Panc1 (cell line): Measurements from ENCODE around the gene SCYGR3. TPM values are rescaled to one million over a fixed set of nuclear protein-coding genes. Genes with fewer than 3 reads are reported as not detected.

Experiments
- ATAC-seq: fragments of 200-7000 bp; cut with Tn5 transposase; 2 replicates; pipeline ENCODE4 v1.9.1; 2020; ENCODE audit warnings: mild to moderate bottlenecking, moderate library complexity
- BruUV-seq: library from RNA; stranded (reverse); fragments of 400-500 nt; replicated peaks from 2 replicates; lab custom pipeline; 2021; lab: Mats Ljungman, UMichigan
- CTCF ChIA-PET: fragments of 300-600 bp; sonication (Branson Sonifier 250); formaldehyde crosslinking; loops from one replicate; lab custom pipeline; 2022; ENCODE audit warnings: antibody characterized with exemption; lab: Charles Lee
- POLR2A ChIA-PET: fragments of 300-600 bp; sonication (Branson Sonifier 250); formaldehyde crosslinking; loops from one replicate; lab custom pipeline; 2022; ENCODE audit warnings: antibody characterized with exemption; lab: Charles Lee
- DNase-seq: peaks from one replicate; pipeline ENCODE4 v3.0.0-alpha.2; 2010; ENCODE audit warnings: low read depth, low spot score
- H3K27ac ChIP-seq: 2 replicates; pipeline ENCODE4 v1.5.1; 2011; ENCODE audit warnings: mild to moderate bottlenecking, low read length, inconsistent platforms
- H3K27me3 ChIP-seq: fragments of 200-500 bp; sonication (Bioruptor generic); 2 replicates; pipeline ENCODE4 v1.6.0; 2014; ENCODE audit warnings: low read length, inconsistent platforms; ENCODE audit not compliant: control insufficient read depth, insufficient read depth
- H3K36me3 ChIP-seq: fragments of 200-500 bp; sonication (Bioruptor generic); 2 replicates; pipeline ENCODE4 v1.5.1; 2014; ENCODE audit warnings: inconsistent platforms, mild to moderate bottlenecking, low read length, moderate library complexity; ENCODE audit not compliant: control insufficient read depth, insufficient read depth
- H3K4me1 ChIP-seq: 2 replicates; pipeline ENCODE4 v1.5.1; 2011; ENCODE audit warnings: inconsistent platforms, mild to moderate bottlenecking, low read length, moderate library complexity; ENCODE audit not compliant: control insufficient read depth, insufficient read depth
- H3K4me3 ChIP-seq, 2 experiments: 2 replicates each; pipeline ENCODE4 v1.5.1; 2011 to 2012; ENCODE audit warnings: low read depth in 2 of 2, low read length in 2 of 2, mild to moderate bottlenecking in 2 of 2, inconsistent platforms in 1 of 2, moderate library complexity in 1 of 2
- H3K9me3 ChIP-seq: fragments of 200-500 bp; sonication (Bioruptor generic); 2 replicates; pipeline ENCODE4 v1.5.1; 2014; ENCODE audit warnings: low read depth, mild to moderate bottlenecking, inconsistent platforms, low read length, moderate library complexity; ENCODE audit not compliant: control insufficient read depth, insufficient read depth
- POLR2AphosphoS5 ChIP-seq: IDR thresholded peaks from 2 replicates; pipeline ENCODE4 v1.6.1; 2012; ENCODE audit warnings: mild to moderate bottlenecking, low read depth, low read length, moderate library complexity
- SIN3A ChIP-seq: IDR thresholded peaks from 2 replicates; pipeline ENCODE4 v1.6.1; 2012; ENCODE audit warnings: low read depth, mild to moderate bottlenecking, low read length, moderate library complexity, borderline replicate concordance; ENCODE audit not compliant: insufficient read depth
- TCF7L2 ChIP-seq: IDR thresholded peaks from 2 replicates; pipeline ENCODE4 v1.6.1; 2011; ENCODE audit warnings: mild to moderate bottlenecking, low read depth, low read length, inconsistent platforms
- in situ Hi-C: cut with HindIII; loops from 2 replicates; pipeline ENCODE4 v1.10.0; 2016; ENCODE audit warnings: low sequenced_read_pairs, low pct_unique_long_range_greater_than_20kb
- intact Hi-C: fragments of 100-400 bp; cut with micrococcal nuclease; formaldehyde crosslinking; loops from one replicate; pipeline ENCODE4 v1.10.0; 2022; ENCODE audit not compliant: unreplicated experiment
- total RNA-seq: library from RNA; stranded (reverse); gene quantifications from one replicate; pipeline ENCODE4 v1.2.1, GENCODE V29; 2021; ENCODE audit not compliant: unreplicated experiment
- TF ChIP-seq, protein P1 (sequence below): fragments of 450-650 bp; IDR thresholded peaks from 2 replicates; pipeline ENCODE4 v1.5.1; 2017; ENCODE audit warnings: mild to moderate bottlenecking
- TF ChIP-seq, protein P2 (sequence below), 2 experiments: IDR thresholded peaks; 2 replicates each; pipeline ENCODE4 v1.6.1; 2011 to 2012; ENCODE audit warnings: low read depth in 2 of 2, control low read depth in 1 of 2, low read length in 1 of 2, mild to moderate bottlenecking in 1 of 2, moderate library complexity in 1 of 2; ENCODE audit not compliant: insufficient read depth in 1 of 2

The SCYGR3 gene
- total RNA-seq, 1 experiment from 2014 or later: not detected

DNA sequence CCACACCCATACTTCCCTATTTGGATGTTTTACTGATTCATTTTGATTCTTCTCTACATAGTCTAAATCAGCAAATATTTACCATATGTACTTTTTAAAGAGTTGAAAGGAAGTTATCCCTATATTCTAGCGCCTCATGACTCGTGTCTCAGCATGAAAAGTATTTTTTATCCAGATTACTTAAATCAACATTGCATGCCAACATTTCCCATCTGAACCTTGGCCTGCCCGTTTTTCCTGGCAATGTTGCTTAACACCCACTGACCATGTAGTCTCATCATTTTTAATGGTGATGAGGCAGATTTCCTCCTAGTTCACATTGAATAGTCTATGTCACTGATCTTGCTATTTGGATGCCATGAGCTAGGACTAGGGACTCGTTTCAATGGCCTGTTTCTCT lies 38.8 kb upstream of the SCYGR3 start:
- ChIA-PET POLR2A (no interaction called here), CTCF (no interaction called here)
- in situ Hi-C loops (no loop called here), intact Hi-C loops (loop anchor here (10.0 kb wide), 1 partner anchor 249 kb away; no protein-coding TSS in a partner anchor)
- H3K27me3 ChIP-seq: no peaks in the 10 kb centered on the region
- no peak for DNase-seq
- no peaks in the 10 kb centered on the region for H3K9me3 ChIP-seq
- H3K27ac ChIP-seq: no peak overlapping the region
- no peak for TF ChIP-seq SIN3A
- ATAC-seq: no peak
- BruUV-seq: no TSS peak
- H3K4me1 ChIP-seq: no peaks in the 10 kb centered on the region
- H3K4me3 ChIP-seq: no peak overlapping the region
- H3K36me3 ChIP-seq: no peaks in the 10 kb centered on the region

DNA sequence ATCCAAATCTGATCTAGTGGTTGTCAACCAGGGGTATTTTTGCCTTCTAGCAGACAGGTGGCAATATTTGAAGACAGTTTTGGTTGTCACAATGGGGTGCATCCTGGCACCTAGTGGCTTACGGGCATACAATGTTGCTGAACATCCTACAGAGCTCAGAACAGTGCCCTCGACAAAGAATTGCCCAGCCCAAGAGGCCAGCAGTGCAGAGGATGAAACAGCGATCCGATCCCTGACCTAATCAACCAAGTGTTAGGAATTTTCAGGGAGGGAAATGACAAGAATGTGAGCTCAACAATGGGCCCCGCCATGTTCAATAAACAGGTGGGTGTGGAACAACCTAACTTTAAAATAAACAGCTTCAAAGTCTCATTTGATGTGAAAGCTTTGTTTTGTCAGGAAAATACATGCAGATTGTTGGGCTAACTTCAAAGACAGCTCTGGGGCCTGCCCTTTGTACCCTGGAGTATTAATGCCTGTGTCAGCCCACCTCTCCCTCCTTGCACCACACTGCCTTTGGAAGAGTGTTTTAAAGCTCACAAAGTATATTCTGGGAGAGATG lies 29.4 kb upstream of the SCYGR3 start:
- Histone ChIP-seq H3K4me1 (no peaks in the 10 kb centered on the region), H3K4me3 (no peak overlapping the region), H3K27ac (no peak overlapping the region), H3K27me3 (no peaks in the 10 kb centered on the region), H3K36me3 (no peaks in the 10 kb centered on the region), H3K9me3 (no peaks in the 10 kb centered on the region)
- intact Hi-C loops: no loop called here
- CTCF ChIA-PET: no interaction called here
- TF ChIP-seq, protein P1, sequence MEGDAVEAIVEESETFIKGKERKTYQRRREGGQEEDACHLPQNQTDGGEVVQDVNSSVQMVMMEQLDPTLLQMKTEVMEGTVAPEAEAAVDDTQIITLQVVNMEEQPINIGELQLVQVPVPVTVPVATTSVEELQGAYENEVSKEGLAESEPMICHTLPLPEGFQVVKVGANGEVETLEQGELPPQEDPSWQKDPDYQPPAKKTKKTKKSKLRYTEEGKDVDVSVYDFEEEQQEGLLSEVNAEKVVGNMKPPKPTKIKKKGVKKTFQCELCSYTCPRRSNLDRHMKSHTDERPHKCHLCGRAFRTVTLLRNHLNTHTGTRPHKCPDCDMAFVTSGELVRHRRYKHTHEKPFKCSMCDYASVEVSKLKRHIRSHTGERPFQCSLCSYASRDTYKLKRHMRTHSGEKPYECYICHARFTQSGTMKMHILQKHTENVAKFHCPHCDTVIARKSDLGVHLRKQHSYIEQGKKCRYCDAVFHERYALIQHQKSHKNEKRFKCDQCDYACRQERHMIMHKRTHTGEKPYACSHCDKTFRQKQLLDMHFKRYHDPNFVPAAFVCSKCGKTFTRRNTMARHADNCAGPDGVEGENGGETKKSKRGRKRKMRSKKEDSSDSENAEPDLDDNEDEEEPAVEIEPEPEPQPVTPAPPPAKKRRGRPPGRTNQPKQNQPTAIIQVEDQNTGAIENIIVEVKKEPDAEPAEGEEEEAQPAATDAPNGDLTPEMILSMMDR: no peak
- TF ChIP-seq POLR2AphosphoS5: no peak
- no peak for TF ChIP-seq TCF7L2
- TF ChIP-seq, protein P2, sequence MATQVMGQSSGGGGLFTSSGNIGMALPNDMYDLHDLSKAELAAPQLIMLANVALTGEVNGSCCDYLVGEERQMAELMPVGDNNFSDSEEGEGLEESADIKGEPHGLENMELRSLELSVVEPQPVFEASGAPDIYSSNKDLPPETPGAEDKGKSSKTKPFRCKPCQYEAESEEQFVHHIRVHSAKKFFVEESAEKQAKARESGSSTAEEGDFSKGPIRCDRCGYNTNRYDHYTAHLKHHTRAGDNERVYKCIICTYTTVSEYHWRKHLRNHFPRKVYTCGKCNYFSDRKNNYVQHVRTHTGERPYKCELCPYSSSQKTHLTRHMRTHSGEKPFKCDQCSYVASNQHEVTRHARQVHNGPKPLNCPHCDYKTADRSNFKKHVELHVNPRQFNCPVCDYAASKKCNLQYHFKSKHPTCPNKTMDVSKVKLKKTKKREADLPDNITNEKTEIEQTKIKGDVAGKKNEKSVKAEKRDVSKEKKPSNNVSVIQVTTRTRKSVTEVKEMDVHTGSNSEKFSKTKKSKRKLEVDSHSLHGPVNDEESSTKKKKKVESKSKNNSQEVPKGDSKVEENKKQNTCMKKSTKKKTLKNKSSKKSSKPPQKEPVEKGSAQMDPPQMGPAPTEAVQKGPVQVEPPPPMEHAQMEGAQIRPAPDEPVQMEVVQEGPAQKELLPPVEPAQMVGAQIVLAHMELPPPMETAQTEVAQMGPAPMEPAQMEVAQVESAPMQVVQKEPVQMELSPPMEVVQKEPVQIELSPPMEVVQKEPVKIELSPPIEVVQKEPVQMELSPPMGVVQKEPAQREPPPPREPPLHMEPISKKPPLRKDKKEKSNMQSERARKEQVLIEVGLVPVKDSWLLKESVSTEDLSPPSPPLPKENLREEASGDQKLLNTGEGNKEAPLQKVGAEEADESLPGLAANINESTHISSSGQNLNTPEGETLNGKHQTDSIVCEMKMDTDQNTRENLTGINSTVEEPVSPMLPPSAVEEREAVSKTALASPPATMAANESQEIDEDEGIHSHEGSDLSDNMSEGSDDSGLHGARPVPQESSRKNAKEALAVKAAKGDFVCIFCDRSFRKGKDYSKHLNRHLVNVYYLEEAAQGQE (IDR thresholded peaks at IDR 0.05; ENCODE audit: insufficient read depth in 1 of 2, low read depth in 2 of 2, low read length in 1 of 2): no peak
- no peak for TF ChIP-seq SIN3A
- in situ Hi-C loops: no loop called here
- POLR2A ChIA-PET: no interaction called here
- no peak for DNase-seq
- ATAC-seq: no peak
- no TSS peak for BruUV-seq

DNA sequence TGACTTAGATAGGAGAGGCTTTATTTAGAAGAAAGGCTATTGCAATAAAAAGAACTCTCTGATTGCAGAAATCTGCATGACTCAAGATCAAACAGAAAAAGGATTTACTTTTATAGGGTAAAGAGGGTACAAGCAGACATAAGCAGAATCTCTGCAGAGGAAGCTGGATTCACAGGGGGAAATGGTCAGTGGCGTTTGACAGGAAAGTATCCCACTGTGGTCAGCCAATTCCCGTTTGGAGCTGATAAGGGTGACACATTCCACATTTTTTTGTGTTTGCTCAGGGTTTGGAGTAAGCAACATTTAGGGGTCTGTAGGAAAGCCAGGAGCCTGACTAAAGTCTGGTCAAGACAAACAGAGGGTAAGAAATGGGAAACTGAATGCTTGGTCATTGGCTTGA lies 28.0 kb upstream of the SCYGR3 start:
- no peak overlapping the region for H3K27ac ChIP-seq
- in situ Hi-C loops: no loop called here
- DNase-seq (no peak), ATAC-seq (no peak)
- no peaks in the 10 kb centered on the region for H3K36me3 ChIP-seq
- TF ChIP-seq POLR2AphosphoS5: no peak
- TF ChIP-seq TCF7L2: no peak
- TF ChIP-seq SIN3A: no peak
- TF ChIP-seq, protein P2 (IDR thresholded peaks at IDR 0.05; ENCODE audit: insufficient read depth in 1 of 2, low read depth in 2 of 2, low read length in 1 of 2): no peak
- TF ChIP-seq, protein P1: no peak
- CTCF ChIA-PET: no interaction called here
- H3K27me3 ChIP-seq: no peaks in the 10 kb centered on the region
- H3K4me1 ChIP-seq: no peaks in the 10 kb centered on the region
- intact Hi-C loops: no loop called here
- POLR2A ChIA-PET: no interaction called here
- H3K4me3 ChIP-seq: no peak overlapping the region
- H3K9me3 ChIP-seq: no peaks in the 10 kb centered on the region
- BruUV-seq: no TSS peak
